ENCODE measurements around the gene ADAP1. TPM values are rescaled to one million over a fixed set of nuclear protein-coding genes. Genes with fewer than 3 reads are reported as not detected.

Gene ADAP1
- polyA plus RNA-seq, 3 donors, result 49.1 to 117 (median 72.2) TPM

DNA sequence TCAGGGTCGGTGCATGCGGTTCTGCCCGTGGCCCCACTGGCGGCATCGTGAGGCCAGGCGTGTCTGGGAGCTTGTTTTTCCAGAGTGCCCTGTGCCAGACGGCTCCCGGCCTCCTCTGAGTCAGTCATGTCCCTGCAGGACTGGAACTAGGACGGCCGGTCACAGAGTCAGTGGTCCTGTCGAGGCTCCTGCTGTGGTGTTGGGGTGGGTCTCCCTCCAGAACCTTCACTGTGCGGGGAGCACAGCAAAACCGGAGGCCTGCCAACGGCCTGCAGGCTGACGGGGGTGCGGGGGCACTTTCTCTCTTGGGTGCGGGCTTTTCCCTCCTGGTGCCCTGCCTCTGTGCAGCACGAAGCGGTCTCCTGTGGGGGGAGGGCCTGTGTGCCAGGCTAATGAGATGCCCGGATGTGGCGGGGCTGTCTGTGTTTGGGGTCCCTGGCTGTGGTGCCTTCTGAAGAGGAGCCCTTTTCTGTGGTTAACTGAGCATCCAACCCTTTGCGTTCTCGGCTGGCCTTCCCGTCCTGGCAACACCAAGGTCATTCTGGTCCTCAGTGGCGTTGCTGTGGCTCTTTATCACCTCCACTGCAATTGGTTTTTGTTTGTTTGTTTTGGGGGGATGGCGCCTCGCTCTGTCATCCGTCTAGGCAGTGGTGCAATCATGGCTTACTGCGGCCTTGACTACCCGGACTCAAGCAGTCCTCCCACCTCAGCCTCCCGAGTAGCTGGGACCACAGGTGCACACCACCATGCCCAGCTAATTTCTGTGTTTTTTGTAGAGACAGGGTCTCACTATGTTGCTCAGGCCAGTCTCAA, 70.1 kb downstream of the ADAP1 start:
- Histone ChIP-seq H3K36me3 (replicated peaks in 1 of 2; ENCODE audit: control insufficient read depth in 1 of 2, insufficient read depth in 2 of 2, low read length in 2 of 2) (peaks cover 37 to 41% of the 10 kb centered on the region in 2 donors), H3K9ac (ENCODE audit: insufficient read depth, low read length, poor library complexity, severe bottlenecking) (no peak overlapping the region), H2AFZ (ENCODE audit: insufficient read depth, low read depth, low read length, poor library complexity, severe bottlenecking) (no peak overlapping the region), H3K4me3 (replicated peaks in 1 of 3; ENCODE audit: low read depth in 2 of 3, low read length in 3 of 3) (no peak overlapping the region), H3K4me1 (ENCODE audit: control insufficient read depth in 1 of 2, insufficient read depth in 2 of 2, low read length in 2 of 2) (no peaks in the 10 kb centered on the region), H3K79me2 (ENCODE audit: insufficient read depth, low read length) (peaks cover 86% of the 10 kb centered on the region), H3K9me3 (replicated peaks in 1 of 2; ENCODE audit: control insufficient read depth in 1 of 2, insufficient read depth in 1 of 2, low read length in 2 of 2) (no peaks in the 10 kb centered on the region), H3K27me3 (ENCODE audit: control insufficient read depth in 2 of 2, insufficient read depth in 2 of 2, low read length in 2 of 2) (no peaks in the 10 kb centered on the region), H3K4me2 (replicated peaks; ENCODE audit: extremely low read depth, low read length, poor library complexity, severe bottlenecking) (no peak overlapping the region), H3K27ac (ENCODE audit: low read depth in 1 of 2, low read length in 2 of 2) (no peak overlapping the region), H4K20me1 (ENCODE audit: insufficient read depth, low read length) (peaks cover 100% of the 10 kb centered on the region)
- 91% methylated on average over 19 of the region's 31 CpGs for whole genome bisulfite sequencing (ENCODE audit: insufficient coverage)
- TF ChIP-seq, protein P1, sequence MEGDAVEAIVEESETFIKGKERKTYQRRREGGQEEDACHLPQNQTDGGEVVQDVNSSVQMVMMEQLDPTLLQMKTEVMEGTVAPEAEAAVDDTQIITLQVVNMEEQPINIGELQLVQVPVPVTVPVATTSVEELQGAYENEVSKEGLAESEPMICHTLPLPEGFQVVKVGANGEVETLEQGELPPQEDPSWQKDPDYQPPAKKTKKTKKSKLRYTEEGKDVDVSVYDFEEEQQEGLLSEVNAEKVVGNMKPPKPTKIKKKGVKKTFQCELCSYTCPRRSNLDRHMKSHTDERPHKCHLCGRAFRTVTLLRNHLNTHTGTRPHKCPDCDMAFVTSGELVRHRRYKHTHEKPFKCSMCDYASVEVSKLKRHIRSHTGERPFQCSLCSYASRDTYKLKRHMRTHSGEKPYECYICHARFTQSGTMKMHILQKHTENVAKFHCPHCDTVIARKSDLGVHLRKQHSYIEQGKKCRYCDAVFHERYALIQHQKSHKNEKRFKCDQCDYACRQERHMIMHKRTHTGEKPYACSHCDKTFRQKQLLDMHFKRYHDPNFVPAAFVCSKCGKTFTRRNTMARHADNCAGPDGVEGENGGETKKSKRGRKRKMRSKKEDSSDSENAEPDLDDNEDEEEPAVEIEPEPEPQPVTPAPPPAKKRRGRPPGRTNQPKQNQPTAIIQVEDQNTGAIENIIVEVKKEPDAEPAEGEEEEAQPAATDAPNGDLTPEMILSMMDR (IDR thresholded peaks at IDR 0.05), result no peak
- H3K27ac Mint-ChIP-seq, result no peak overlapping the region
- H3K36me3 Mint-ChIP-seq, result peaks cover 22 to 55% of the 10 kb centered on the region in 2 donors
- H3K27me3 Mint-ChIP-seq (ENCODE audit: low read depth in 3 of 3), result no peaks in the 10 kb centered on the region
- peaks cover 0 to 4% (median 0%) of the 10 kb centered on the region in 7 donors for H3K9me3 Mint-ChIP-seq
- intact Hi-C loops (cut with micrococcal nuclease), result loop anchor here in 1 of 2 donors (10.0 kb wide), 1 partner anchor 270 kb away; no protein-coding TSS in a partner anchor
- DNase-seq, result no peak
- no peak overlapping the region for H3K4me3 Mint-ChIP-seq
- H3K4me1 Mint-ChIP-seq, result peaks cover 2% of the 10 kb centered on the region

DNA sequence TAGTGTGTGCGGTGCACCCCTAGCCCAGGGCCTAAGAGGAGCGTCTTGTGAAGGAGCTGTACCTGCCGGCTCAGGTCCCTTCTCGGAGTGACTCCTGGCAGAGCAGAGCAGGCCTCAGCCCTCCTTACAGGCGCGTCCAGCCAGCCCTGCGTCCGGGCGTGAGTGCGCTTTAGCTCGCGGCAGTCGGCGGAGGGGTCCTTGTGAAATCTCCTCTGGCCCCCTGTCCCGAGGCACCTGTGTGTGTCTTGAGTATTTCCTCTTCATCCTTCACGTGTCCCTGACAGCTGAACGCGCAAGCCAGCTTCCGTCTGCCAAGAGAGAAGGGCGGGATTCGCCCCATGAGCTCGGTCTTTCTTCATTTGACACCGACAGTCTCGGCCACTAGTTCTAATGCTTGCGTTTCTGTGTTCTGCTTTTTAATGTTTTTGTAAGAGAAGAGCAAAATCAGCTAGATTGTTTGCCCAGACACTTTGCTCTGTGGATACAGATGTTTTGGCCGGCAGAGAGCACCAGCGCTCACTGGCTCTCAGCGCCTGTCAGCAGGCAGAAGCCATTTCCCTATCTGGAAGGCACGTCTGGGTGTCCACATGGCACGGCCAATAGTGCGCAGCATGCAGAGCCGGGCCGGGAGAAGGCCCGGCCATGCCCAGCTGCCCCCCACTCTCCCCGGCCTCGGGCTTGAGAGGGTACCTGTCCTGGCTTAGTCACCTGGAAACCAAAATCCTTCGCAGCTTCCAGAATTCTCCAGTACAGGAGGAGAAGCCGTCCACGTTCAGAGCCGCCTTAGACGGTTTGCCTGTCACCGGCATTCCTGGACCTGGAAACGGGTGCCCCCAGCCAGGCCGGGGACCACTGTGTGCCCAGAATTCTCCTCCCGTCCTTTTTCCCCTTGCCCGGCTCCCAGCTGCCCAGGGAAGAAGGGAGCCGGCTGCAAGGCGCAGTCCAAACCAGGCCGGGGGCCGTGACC, 71.1 kb downstream of the ADAP1 start:
- Mint-ChIP-seq H3K36me3 (peaks cover 20 to 55% of the 10 kb centered on the region in 2 donors), H3K27ac (peak overlapping the region in 3 of 7 donors; percentile 2 to 61 (median 16)), H3K9me3 (peaks cover 0 to 4% (median 0%) of the 10 kb centered on the region in 7 donors), H3K4me3 (no peak overlapping the region), H3K27me3 (ENCODE audit: low read depth in 3 of 3) (no peaks in the 10 kb centered on the region), H3K4me1 (peaks cover 10% of the 10 kb centered on the region)
- Histone ChIP-seq H3K9ac (ENCODE audit: insufficient read depth, low read length, poor library complexity, severe bottlenecking) (no peak overlapping the region), H3K4me3 (replicated peaks in 1 of 3; ENCODE audit: low read depth in 2 of 3, low read length in 3 of 3) (no peak overlapping the region), H3K27ac (ENCODE audit: low read depth in 1 of 2, low read length in 2 of 2) (no peak overlapping the region), H3K4me1 (ENCODE audit: control insufficient read depth in 1 of 2, insufficient read depth in 2 of 2, low read length in 2 of 2) (peaks cover 5 to 10% of the 10 kb centered on the region in 2 donors), H3K9me3 (replicated peaks in 1 of 2; ENCODE audit: control insufficient read depth in 1 of 2, insufficient read depth in 1 of 2, low read length in 2 of 2) (no peaks in the 10 kb centered on the region), H3K27me3 (ENCODE audit: control insufficient read depth in 2 of 2, insufficient read depth in 2 of 2, low read length in 2 of 2) (no peaks in the 10 kb centered on the region), H2AFZ (ENCODE audit: insufficient read depth, low read depth, low read length, poor library complexity, severe bottlenecking) (no peak overlapping the region), H3K4me2 (replicated peaks; ENCODE audit: extremely low read depth, low read length, poor library complexity, severe bottlenecking) (no peak overlapping the region), H3K36me3 (replicated peaks in 1 of 2; ENCODE audit: control insufficient read depth in 1 of 2, insufficient read depth in 2 of 2, low read length in 2 of 2) (peaks cover 26 to 37% of the 10 kb centered on the region in 2 donors), H4K20me1 (ENCODE audit: insufficient read depth, low read length) (peaks cover 100% of the 10 kb centered on the region), H3K79me2 (ENCODE audit: insufficient read depth, low read length) (peaks cover 95% of the 10 kb centered on the region)
- intact Hi-C loops (cut with micrococcal nuclease), result loop anchor here in 1 of 2 donors (10.0 kb wide), 1 partner anchor 271 kb away; no protein-coding TSS in a partner anchor
- DNase-seq, result no peak
- 93% methylated on average over 36 of the region's 50 CpGs for WGBS (ENCODE audit: insufficient coverage)
- TF ChIP-seq, protein P1 (IDR thresholded peaks at IDR 0.05), result no peak
